ENCODE data around the gene AFDN.

Gene AFDN

DNA sequence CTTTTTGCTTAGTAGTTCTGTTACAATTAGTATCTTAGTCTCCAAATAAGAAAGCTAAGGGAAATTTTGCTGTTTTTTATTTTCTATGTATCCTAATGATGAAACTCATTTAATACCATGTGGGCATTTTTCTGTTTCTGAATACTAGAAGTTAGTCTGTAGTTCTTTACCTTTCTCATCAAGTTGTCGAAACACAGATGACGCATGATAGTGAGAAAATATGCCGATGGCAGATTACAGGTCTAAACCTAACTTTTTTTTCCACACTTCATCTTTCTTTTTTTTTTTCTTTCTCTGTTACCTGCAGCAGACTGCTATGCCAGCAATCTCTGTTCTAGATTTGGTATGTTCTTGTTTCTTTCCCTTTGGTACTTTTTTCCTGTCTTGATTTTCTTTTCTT, 127.4 kb downstream of the AFDN start:
- in situ Hi-C loops (cut with HindIII; ENCODE audit: low pct_unique_long_range_greater_than_20kb, low sequenced_read_pairs): no loop called here
- DNase-seq (ENCODE audit: low read depth in 1 of 2, low spot score in 1 of 2): no peak
- no peak for TF ChIP-seq JUND (IDR thresholded peaks at IDR 0.05; ENCODE audit: low read depth)

DNA sequence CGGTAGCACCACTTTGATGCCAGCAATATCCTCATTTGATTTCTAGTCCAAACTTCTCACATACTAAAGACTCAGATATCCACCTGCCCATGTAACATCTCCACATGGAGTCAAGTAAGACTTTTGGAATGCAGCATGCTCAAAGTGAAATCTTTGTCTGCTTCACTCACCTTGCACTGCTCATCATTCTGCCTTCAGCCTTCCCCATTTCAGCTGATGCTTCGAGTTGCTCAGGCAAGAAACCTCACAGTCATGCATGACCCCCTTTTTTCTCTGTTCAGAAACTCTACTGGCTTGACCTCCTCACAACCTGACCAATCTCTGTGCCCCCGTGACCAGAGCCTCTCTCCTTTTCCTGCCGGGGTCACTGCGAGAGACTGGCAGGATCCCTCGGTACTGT, 129.8 kb downstream of the AFDN start:
- DNase-seq (ENCODE audit: low read depth in 1 of 2, low spot score in 1 of 2): no peak
- in situ Hi-C loops (cut with HindIII; ENCODE audit: low pct_unique_long_range_greater_than_20kb, low sequenced_read_pairs): no loop called here
- TF ChIP-seq JUND (IDR thresholded peaks at IDR 0.05; ENCODE audit: low read depth): no peak

DNA sequence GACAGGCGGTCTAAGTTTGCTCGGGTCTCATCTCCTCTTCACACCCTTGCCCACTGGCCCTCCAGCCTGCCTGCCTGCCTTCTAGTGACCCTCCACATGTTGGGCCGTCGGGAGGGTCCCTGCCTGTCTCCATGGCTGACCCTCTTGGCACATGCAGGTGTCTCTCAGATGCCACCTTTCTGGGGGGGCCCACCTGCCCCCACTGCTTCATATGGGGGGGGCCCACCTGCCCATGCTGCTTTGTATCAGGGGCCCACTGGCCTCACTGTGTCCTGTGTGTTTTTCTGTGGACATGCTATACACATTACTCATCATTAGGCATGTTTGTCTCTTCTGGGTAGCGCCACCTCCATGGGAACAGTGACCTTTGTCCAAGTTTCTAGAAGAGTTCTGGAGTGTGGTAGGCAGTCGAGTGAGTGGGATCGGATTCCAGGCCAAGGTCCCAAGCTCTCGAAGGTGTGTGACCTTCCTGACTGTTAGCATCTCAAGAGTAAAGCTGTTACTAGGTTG, 130.3 kb downstream of the AFDN start:
- no peak for TF ChIP-seq JUND (IDR thresholded peaks at IDR 0.05; ENCODE audit: low read depth)
- DNase-seq (ENCODE audit: low read depth in 1 of 2, low spot score in 1 of 2): no peak
- in situ Hi-C loops (cut with HindIII; ENCODE audit: low pct_unique_long_range_greater_than_20kb, low sequenced_read_pairs): no loop called here

DNA sequence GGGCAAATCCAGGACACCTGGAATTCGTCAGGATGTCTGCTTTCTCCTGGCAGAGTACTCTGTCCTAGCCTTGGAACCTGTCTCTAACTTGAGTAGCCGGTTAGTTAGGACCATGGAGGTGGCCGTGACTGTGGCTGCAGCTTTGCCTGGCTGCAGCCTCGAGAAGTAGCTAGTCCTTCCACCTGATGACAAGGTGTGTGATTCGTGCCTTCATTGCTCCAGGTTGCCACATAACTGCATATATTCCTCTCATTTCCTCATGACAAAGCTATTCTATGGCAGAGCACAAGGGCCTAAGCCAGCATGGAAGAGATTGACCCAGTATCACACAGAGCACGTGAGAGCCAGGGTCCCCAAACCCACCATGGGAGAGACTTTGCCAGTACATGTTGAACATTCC, 130.9 kb downstream of the AFDN start:
- no peak for DNase-seq (ENCODE audit: low read depth in 1 of 2, low spot score in 1 of 2)
- in situ Hi-C loops (cut with HindIII; ENCODE audit: low pct_unique_long_range_greater_than_20kb, low sequenced_read_pairs): no loop called here
- no peak for TF ChIP-seq JUND (IDR thresholded peaks at IDR 0.05; ENCODE audit: low read depth)

- in situ Hi-C loops (cut with HindIII; ENCODE audit: low pct_unique_long_range_greater_than_20kb, low sequenced_read_pairs): no loop called here
- no peak for DNase-seq (ENCODE audit: low read depth in 1 of 2, low spot score in 1 of 2)
- TF ChIP-seq JUND (IDR thresholded peaks at IDR 0.05; ENCODE audit: low read depth): no peak
Observed at GRCh38 chr6:167960579-167960978, 133.9 kb downstream of the AFDN start.

- DNase-seq (ENCODE audit: low read depth in 1 of 2, low spot score in 1 of 2): no peak
- in situ Hi-C loops (cut with HindIII; ENCODE audit: low pct_unique_long_range_greater_than_20kb, low sequenced_read_pairs): no loop called here
- TF ChIP-seq JUND (IDR thresholded peaks at IDR 0.05; ENCODE audit: low read depth): no peak
Observed at GRCh38 chr6:167962711-167963110, 136.0 kb downstream of the AFDN start.

DNA sequence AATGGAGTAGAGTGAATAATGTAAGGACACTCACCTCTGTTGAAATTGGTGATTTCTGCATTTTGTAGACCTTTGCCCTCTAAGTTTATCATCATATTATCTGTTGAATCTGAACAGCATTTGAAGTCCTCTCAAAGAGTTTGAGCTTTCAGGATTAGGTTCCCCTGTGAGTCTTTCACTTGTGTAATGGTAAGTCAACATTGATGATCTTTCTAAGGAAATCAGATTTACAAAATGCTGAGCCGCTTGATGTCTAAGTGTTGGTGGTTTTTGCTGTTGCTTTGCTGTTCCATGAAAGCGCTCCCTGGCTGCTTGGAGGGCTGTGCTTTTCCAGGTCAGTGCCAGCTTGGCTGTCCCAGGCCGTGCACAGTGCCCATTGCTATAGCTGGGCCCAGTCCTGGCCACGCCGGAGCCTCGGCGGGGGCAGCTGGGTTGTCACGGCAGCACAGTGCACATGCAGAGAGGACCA, 136.9 kb downstream of the AFDN start:
- in situ Hi-C loops (cut with HindIII; ENCODE audit: low pct_unique_long_range_greater_than_20kb, low sequenced_read_pairs): no loop called here
- no peak for DNase-seq (ENCODE audit: low read depth in 1 of 2, low spot score in 1 of 2)
- no peak for TF ChIP-seq JUND (IDR thresholded peaks at IDR 0.05; ENCODE audit: low read depth)

DNA sequence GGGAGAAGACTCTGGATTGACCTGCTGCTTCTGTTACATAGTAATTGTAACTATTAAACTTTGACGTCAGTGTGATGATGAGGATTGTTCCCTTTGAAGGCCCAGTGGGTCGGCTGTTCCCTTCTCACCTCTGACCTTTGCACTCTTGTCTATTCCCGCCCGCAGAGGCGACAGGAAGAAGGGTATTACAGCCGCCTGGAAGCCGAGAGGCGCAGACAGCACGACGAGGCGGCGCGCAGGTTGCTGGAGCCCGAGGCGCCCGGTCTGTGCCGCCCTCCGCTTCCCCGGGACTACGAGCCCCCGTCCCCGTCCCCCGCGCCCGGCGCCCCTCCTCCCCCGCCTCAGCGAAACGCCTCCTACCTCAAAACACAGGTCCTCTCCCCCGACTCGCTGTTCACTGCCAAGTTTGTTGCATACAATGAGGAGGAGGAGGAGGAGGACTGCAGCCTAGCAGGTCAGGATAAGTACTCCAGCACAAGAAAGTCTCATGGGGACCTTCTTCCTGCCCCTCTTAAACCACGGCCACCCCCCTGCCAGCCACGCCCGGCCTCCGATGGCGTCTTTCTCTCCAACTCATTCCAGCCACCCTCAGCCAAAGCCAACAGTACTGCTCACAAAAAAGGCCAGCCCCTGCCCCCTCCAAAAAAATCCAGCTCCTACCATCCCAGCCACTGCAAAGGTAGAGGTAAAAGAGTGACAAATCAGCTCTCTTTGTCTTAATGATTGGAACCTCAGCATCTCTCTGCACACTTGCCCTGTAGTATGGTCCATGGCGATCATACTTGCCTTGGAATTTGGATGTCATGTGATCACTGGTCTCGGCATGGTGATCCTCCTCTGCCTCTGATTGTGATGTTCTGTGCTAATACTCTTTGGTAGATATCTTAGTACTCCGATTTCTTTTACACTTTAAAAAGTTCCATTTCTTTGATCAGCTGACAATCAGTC, 139.2 kb downstream of the AFDN start:
- in situ Hi-C loops (cut with HindIII; ENCODE audit: low pct_unique_long_range_greater_than_20kb, low sequenced_read_pairs): no loop called here
- TF ChIP-seq JUND (IDR thresholded peaks at IDR 0.05; ENCODE audit: low read depth): no peak
- no peak for DNase-seq (ENCODE audit: low read depth in 1 of 2, low spot score in 1 of 2)

DNA sequence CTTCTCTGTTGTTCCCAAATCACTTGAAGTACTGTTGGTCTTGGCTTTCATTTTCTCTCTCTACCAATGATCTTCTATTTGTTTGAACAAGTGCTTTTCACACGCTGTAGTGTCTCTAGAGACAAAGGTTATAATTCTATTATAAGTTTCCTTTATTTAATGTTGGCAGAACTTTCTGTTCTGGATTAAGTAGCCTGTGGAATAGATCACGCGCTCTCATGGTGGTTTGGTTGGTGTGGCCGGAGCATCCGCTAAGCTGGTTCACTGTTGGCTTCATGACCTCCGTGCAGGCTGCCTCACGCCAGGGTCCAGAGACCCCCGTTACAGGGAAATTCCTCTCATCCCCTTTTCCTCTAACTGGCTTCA, 139.8 kb downstream of the AFDN start:
- no peak for DNase-seq (ENCODE audit: low read depth in 1 of 2, low spot score in 1 of 2)
- TF ChIP-seq JUND (IDR thresholded peaks at IDR 0.05; ENCODE audit: low read depth): no peak
- in situ Hi-C loops (cut with HindIII; ENCODE audit: low pct_unique_long_range_greater_than_20kb, low sequenced_read_pairs): no loop called here

GRCh38 chr6:167968091-167968490, 141.4 kb downstream of the AFDN start:
- peak in 1 of 2 experiments; percentile 37 for DNase-seq (ENCODE audit: low read depth in 1 of 2, low spot score in 1 of 2)
- no peak for TF ChIP-seq JUND (IDR thresholded peaks at IDR 0.05; ENCODE audit: low read depth)
- in situ Hi-C loops (cut with HindIII; ENCODE audit: low pct_unique_long_range_greater_than_20kb, low sequenced_read_pairs): no loop called here

GRCh38 chr6:167970230-167970629, 143.5 kb downstream of the AFDN start:
- TF ChIP-seq JUND (IDR thresholded peaks at IDR 0.05; ENCODE audit: low read depth): no peak
- in situ Hi-C loops (cut with HindIII; ENCODE audit: low pct_unique_long_range_greater_than_20kb, low sequenced_read_pairs): no loop called here
- DNase-seq (ENCODE audit: low read depth in 1 of 2, low spot score in 1 of 2): no peak

DNA sequence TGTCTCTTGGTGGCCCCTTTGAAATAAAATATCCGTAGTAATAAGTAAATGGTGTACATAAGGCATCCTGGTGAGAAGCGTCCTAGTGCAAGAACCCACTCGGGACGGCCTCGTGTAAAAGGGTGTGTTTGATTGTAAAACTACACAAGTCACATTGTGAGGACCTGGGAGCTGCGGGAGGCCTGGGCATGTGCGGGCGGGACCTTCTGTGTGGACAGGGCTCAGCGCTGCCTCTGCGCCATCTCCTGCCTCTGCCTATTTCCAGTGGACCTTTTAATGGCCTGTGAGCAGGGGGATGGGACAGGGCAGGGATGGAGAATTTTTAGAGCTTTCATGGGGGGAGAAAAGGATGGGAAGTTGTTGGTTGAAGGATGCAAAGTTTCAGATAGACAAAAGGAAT, 145.5 kb downstream of the AFDN start:
- TF ChIP-seq JUND (IDR thresholded peaks at IDR 0.05; ENCODE audit: low read depth): no peak
- in situ Hi-C loops (cut with HindIII; ENCODE audit: low pct_unique_long_range_greater_than_20kb, low sequenced_read_pairs): no loop called here

DNA sequence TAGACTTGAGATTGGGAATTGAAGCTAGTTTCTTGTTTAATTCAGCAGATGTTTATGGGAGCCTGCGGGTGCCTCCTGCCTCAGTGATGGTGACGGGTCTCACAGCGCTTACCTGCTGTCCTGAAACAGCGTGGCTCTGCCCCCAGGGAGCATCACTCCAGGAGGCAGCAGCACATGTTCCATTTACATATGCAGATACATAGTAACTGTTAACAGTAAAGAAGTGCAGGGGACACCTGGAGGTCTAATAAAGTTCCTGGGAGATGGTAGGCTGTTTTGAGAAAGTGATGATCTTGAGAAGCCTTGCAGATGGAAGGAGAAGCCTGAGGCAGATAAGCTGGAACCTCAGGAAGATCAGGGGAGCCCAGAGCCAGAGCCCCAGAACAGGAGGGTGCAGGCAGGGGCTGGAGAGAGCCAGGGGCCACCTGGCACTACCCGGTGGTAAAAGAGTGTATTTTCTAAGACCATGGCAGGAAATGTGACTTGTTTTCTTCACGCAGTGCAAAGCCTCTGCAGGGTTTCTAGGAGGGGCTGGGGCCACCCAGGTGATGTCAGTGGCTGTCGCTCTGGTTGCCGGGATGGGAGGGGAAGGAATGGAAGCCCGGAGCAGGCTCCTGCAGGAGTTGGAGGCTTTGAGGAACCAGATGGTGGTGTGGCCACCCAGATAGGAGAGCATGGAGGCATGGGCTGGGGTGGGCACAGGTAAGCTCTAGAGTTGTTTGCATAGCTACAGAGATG, 146.6 kb downstream of the AFDN start:
- TF ChIP-seq JUND (IDR thresholded peaks at IDR 0.05; ENCODE audit: low read depth): no peak
- in situ Hi-C loops (cut with HindIII; ENCODE audit: low pct_unique_long_range_greater_than_20kb, low sequenced_read_pairs): no loop called here
- DNase-seq (ENCODE audit: low read depth in 1 of 2, low spot score in 1 of 2): no peak

More for the DNA sequence above, 145.5 kb downstream of the AFDN start:
- no peak for DNase-seq (ENCODE audit: low read depth in 1 of 2, low spot score in 1 of 2)
